ENCODE data around the gene ALG8.
"Not testable (repeated sequence)": the region's sequence is repeated elsewhere in the genome, so short reads cannot be mapped to it uniquely, and the experiment has no call there.

The ALG8 gene

DNA sequence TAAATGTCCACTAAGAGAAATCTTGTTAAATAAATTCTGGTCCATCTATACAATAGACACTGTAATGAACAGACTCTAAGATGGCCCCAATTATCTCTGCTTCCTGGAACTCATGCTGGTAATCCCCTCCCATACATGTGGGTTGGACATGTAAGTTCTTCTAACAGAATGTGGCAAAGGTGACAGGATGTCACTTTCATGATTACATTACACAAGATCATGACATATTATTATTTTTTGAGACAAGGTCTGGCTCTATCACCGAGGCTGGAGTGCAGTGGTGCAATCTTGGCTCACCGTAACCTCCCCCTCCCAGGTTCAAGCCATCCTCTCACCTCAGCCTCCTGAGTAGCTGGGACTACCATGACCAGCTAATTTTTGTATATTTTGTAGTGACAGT, 45.2 kb downstream of the ALG8 start:
- Histone ChIP-seq H3K27ac (ENCODE audit: low read depth, low read length) (no peak overlapping the region), H3K9ac (ENCODE audit: low read length) (no peak overlapping the region), H3K79me1 (ENCODE audit: low read length) (no peaks in the 10 kb centered on the region), H3K23ac (ENCODE audit: low read length) (no peak overlapping the region), H2BK15ac (replicated peaks; ENCODE audit: low read depth) (no peak overlapping the region), H4K5ac (ENCODE audit: low read length) (no peak overlapping the region), H3K27me3 (ENCODE audit: insufficient read depth, low read length, poor library complexity) (no peaks in the 10 kb centered on the region), H3K4me1 (ENCODE audit: control insufficient read depth, low read depth, low read length) (no peaks in the 10 kb centered on the region), H3K56ac (ENCODE audit: low read length) (no peak overlapping the region), H2AK5ac (ENCODE audit: low read length) (no peak overlapping the region), H3K4ac (ENCODE audit: low read depth, low read length) (no peak overlapping the region), H3K36me3 (ENCODE audit: control insufficient read depth, insufficient read depth, low read length) (peaks cover 1% of the 10 kb centered on the region), H3K79me2 (ENCODE audit: control insufficient read depth, insufficient read depth, low read length) (no peaks in the 10 kb centered on the region), H4K8ac (ENCODE audit: low read depth, low read length) (no peak overlapping the region), H3K4me3 (ENCODE audit: low read length) (no peak overlapping the region), H2BK5ac (ENCODE audit: low read length) (no peak overlapping the region), H2BK120ac (ENCODE audit: low read depth, low read length) (no peak overlapping the region), H3K4me2 (ENCODE audit: low read length) (no peak overlapping the region), H3K18ac (ENCODE audit: low read length) (no peak overlapping the region)
- no peak for DNase-seq
- WGBS (ENCODE audit: extremely low coverage, insufficient coverage, low lambda C conversion rate): no CpG with 5 or more reads among the region's 2 CpGs

DNA sequence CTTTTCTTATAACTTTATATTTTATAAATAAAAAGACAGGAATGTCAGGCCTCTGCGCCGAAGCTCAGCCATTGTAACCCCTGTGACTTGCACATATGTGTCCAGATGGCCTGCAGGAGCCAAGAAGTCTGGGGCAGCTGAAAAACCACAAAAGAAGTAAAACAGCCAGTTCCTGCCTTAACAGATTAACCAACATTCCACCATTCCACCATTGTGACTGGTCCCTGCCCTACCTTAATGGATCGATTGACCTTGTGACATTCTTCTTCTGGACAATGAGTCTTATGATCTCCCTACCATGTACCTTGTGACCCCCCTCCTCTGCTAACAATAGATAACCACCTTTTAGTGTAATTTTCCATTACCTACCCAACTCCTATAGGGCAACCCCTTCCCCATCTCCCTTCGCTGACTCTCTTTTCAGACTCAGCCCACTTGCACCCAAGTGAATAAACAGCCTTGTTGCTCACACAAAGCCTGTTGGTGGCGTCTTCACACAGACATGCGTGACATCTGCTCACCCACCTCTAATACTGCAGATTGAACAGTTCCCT, 52.8 kb downstream of the ALG8 start:
- H3K56ac ChIP-seq (ENCODE audit: low read length); H3K27me3 ChIP-seq (ENCODE audit: insufficient read depth, low read length, poor library complexity); H3K4me3 ChIP-seq (ENCODE audit: low read length); H3K4me2 ChIP-seq (ENCODE audit: low read length); H3K9ac ChIP-seq (ENCODE audit: low read length); H3K79me1 ChIP-seq (ENCODE audit: low read length); H3K27ac ChIP-seq (ENCODE audit: low read depth, low read length); H2BK15ac ChIP-seq (replicated peaks; ENCODE audit: low read depth); H2BK120ac ChIP-seq (ENCODE audit: low read depth, low read length); DNase-seq; H3K4ac ChIP-seq (ENCODE audit: low read depth, low read length); H3K36me3 ChIP-seq (ENCODE audit: control insufficient read depth, insufficient read depth, low read length); H4K5ac ChIP-seq (ENCODE audit: low read length); H4K8ac ChIP-seq (ENCODE audit: low read depth, low read length); H3K23ac ChIP-seq (ENCODE audit: low read length); H3K4me1 ChIP-seq (ENCODE audit: control insufficient read depth, low read depth, low read length); H3K79me2 ChIP-seq (ENCODE audit: control insufficient read depth, insufficient read depth, low read length); H2AK5ac ChIP-seq (ENCODE audit: low read length); H2BK5ac ChIP-seq (ENCODE audit: low read length); H3K18ac ChIP-seq (ENCODE audit: low read length): not testable (repeated sequence)
- WGBS (ENCODE audit: extremely low coverage, insufficient coverage, low lambda C conversion rate): no CpG with 5 or more reads among the region's 6 CpGs

DNA sequence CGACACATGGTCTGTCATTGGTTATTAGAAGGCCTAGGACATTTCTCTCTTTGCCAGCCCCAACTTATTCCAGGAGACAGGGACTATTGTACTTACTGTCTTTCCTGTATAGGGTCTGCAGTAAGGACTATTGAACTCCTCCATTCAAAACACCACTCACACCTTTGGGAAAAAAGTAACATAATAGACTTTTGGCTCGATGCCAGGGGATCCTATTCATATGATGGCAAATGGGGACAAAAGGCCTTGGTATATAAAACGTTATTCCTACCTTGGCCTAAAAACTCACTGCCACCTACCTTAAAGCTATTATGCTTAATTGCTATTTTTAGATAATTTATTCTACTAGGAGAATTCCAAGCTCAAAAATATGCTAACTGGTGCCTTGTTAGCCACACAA, 53.5 kb downstream of the ALG8 start:
- Histone ChIP-seq H3K79me2 (ENCODE audit: control insufficient read depth, insufficient read depth, low read length) (no peaks in the 10 kb centered on the region), H2BK120ac (ENCODE audit: low read depth, low read length) (no peak overlapping the region), H3K18ac (ENCODE audit: low read length) (no peak overlapping the region), H3K23ac (ENCODE audit: low read length) (no peak overlapping the region), H3K56ac (ENCODE audit: low read length) (no peak overlapping the region), H3K4ac (ENCODE audit: low read depth, low read length) (no peak overlapping the region), H3K9ac (ENCODE audit: low read length) (no peak overlapping the region), H3K27ac (ENCODE audit: low read depth, low read length) (no peak overlapping the region), H2BK15ac (replicated peaks; ENCODE audit: low read depth) (no peak overlapping the region), H3K4me1 (ENCODE audit: control insufficient read depth, low read depth, low read length) (no peaks in the 10 kb centered on the region), H4K8ac (ENCODE audit: low read depth, low read length) (no peak overlapping the region), H4K5ac (ENCODE audit: low read length) (no peak overlapping the region), H2AK5ac (ENCODE audit: low read length) (no peak overlapping the region), H2BK5ac (ENCODE audit: low read length) (no peak overlapping the region), H3K79me1 (ENCODE audit: low read length) (no peaks in the 10 kb centered on the region), H3K27me3 (ENCODE audit: insufficient read depth, low read length, poor library complexity) (no peaks in the 10 kb centered on the region), H3K4me2 (ENCODE audit: low read length) (no peak overlapping the region), H3K36me3 (ENCODE audit: control insufficient read depth, insufficient read depth, low read length) (no peaks in the 10 kb centered on the region), H3K4me3 (ENCODE audit: low read length) (no peak overlapping the region)
- WGBS (ENCODE audit: extremely low coverage, insufficient coverage, low lambda C conversion rate): no CpG with 5 or more reads among the region's 3 CpGs
- DNase-seq: no peak

DNA sequence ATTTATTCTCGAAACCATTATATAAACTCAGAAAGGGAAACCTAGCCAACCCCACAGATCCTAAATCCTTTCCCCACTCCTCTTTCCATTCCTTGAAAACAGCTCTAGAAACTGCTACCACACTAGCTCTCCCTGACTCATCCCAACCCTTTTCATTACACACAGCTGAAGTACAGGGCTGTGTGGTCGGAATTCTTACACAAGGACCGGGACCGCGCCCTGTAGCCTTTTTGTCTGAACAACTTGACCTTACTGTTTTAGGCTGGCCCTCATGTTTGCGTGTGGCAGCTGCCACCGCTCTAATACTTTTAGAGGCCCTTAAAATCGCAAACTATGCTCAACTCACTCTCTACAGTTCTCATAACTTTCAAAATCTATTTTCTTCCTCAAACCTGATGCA, 54.9 kb downstream of the ALG8 start:
- not testable (repeated sequence) for H3K79me2 ChIP-seq (ENCODE audit: control insufficient read depth, insufficient read depth, low read length); DNase-seq; H2BK15ac ChIP-seq (replicated peaks; ENCODE audit: low read depth); H3K18ac ChIP-seq (ENCODE audit: low read length); H3K4me3 ChIP-seq (ENCODE audit: low read length); H4K5ac ChIP-seq (ENCODE audit: low read length); H3K36me3 ChIP-seq (ENCODE audit: control insufficient read depth, insufficient read depth, low read length); H3K4ac ChIP-seq (ENCODE audit: low read depth, low read length); H3K79me1 ChIP-seq (ENCODE audit: low read length); H3K23ac ChIP-seq (ENCODE audit: low read length); H3K27ac ChIP-seq (ENCODE audit: low read depth, low read length); H3K27me3 ChIP-seq (ENCODE audit: insufficient read depth, low read length, poor library complexity); H2BK120ac ChIP-seq (ENCODE audit: low read depth, low read length); H4K8ac ChIP-seq (ENCODE audit: low read depth, low read length); H3K56ac ChIP-seq (ENCODE audit: low read length); H3K9ac ChIP-seq (ENCODE audit: low read length); H3K4me1 ChIP-seq (ENCODE audit: control insufficient read depth, low read depth, low read length); H2AK5ac ChIP-seq (ENCODE audit: low read length); H3K4me2 ChIP-seq (ENCODE audit: low read length); H2BK5ac ChIP-seq (ENCODE audit: low read length)
- no CpG with 5 or more reads among the region's 8 CpGs for WGBS (ENCODE audit: extremely low coverage, insufficient coverage, low lambda C conversion rate)

DNA sequence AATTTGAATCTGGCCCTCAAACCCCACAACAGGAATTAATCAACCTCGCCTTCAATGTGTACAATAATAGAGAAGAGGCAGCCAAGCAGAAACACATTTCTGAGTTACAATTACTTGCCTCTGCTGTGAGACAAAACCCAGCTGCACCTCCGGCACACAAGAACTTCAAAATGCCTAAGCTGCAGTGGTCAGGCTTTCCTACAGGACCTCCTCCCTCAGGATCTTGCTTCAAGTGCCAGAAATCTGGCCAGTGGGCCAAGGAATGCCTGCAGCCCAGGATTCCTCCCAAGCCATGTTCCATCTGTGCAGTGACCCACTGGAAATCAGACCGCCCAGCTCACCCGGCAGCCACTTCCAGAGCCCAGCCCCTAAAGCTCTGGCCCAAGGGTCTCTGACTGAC, 56.4 kb downstream of the ALG8 start:
- no peak overlapping the region for H3K9ac ChIP-seq (ENCODE audit: low read length)
- H3K18ac ChIP-seq (ENCODE audit: low read length): no peak overlapping the region
- H2BK120ac ChIP-seq (ENCODE audit: low read depth, low read length): no peak overlapping the region
- H3K56ac ChIP-seq (ENCODE audit: low read length): no peak overlapping the region
- no peaks in the 10 kb centered on the region for H3K4me1 ChIP-seq (ENCODE audit: control insufficient read depth, low read depth, low read length)
- no peak overlapping the region for H2BK15ac ChIP-seq (replicated peaks; ENCODE audit: low read depth)
- no peaks in the 10 kb centered on the region for H3K36me3 ChIP-seq (ENCODE audit: control insufficient read depth, insufficient read depth, low read length)
- H3K4me3 ChIP-seq (ENCODE audit: low read length): no peak overlapping the region
- peaks cover 9% of the 10 kb centered on the region for H3K79me1 ChIP-seq (ENCODE audit: low read length)
- DNase-seq: no peak
- H4K8ac ChIP-seq (ENCODE audit: low read depth, low read length): no peak overlapping the region
- H3K23ac ChIP-seq (ENCODE audit: low read length): no peak overlapping the region
- no peak overlapping the region for H3K27ac ChIP-seq (ENCODE audit: low read depth, low read length)
- H3K4ac ChIP-seq (ENCODE audit: low read depth, low read length): no peak overlapping the region
- H2AK5ac ChIP-seq (ENCODE audit: low read length): no peak overlapping the region
- no peaks in the 10 kb centered on the region for H3K27me3 ChIP-seq (ENCODE audit: insufficient read depth, low read length, poor library complexity)
- no CpG with 5 or more reads among the region's 4 CpGs for WGBS (ENCODE audit: extremely low coverage, insufficient coverage, low lambda C conversion rate)
- no peak overlapping the region for H3K4me2 ChIP-seq (ENCODE audit: low read length)
- no peak overlapping the region for H2BK5ac ChIP-seq (ENCODE audit: low read length)
- H3K79me2 ChIP-seq (ENCODE audit: control insufficient read depth, insufficient read depth, low read length): peaks cover 15% of the 10 kb centered on the region
- H4K5ac ChIP-seq (ENCODE audit: low read length): no peak overlapping the region

DNA sequence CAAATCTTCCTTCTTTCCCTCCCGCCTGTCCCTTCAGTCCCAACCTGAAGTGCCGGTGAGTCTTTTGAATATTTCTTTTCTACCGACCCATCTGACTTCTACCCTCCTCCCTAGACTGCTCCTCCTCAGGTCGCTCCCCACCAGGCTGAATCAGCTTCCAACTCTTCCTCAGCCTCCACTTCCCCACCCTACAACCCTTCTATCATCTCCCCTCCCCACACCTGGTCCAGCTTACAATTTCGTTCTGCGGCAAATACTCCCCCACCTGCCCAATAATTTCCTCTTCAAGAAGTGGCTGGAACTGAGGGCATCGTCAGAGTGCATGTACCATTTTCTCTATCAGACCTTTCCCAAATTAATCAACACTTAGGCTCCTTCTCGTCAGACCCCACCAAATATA, 57.3 kb downstream of the ALG8 start:
- no peak overlapping the region for H3K4me2 ChIP-seq (ENCODE audit: low read length)
- DNase-seq: no peak
- H3K4me1 ChIP-seq (ENCODE audit: control insufficient read depth, low read depth, low read length): no peaks in the 10 kb centered on the region
- H3K23ac ChIP-seq (ENCODE audit: low read length): no peak overlapping the region
- peaks cover 22% of the 10 kb centered on the region for H3K79me2 ChIP-seq (ENCODE audit: control insufficient read depth, insufficient read depth, low read length)
- H3K27me3 ChIP-seq (ENCODE audit: insufficient read depth, low read length, poor library complexity): no peaks in the 10 kb centered on the region
- H2AK5ac ChIP-seq (ENCODE audit: low read length): no peak overlapping the region
- H2BK15ac ChIP-seq (replicated peaks; ENCODE audit: low read depth): no peak overlapping the region
- H3K18ac ChIP-seq (ENCODE audit: low read length): no peak overlapping the region
- H3K4ac ChIP-seq (ENCODE audit: low read depth, low read length): no peak overlapping the region
- peaks cover 12% of the 10 kb centered on the region for H3K79me1 ChIP-seq (ENCODE audit: low read length)
- H3K4me3 ChIP-seq (ENCODE audit: low read length): no peak overlapping the region
- no peak overlapping the region for H2BK5ac ChIP-seq (ENCODE audit: low read length)
- no peak overlapping the region for H4K8ac ChIP-seq (ENCODE audit: low read depth, low read length)
- H3K27ac ChIP-seq (ENCODE audit: low read depth, low read length): no peak overlapping the region
- H3K9ac ChIP-seq (ENCODE audit: low read length): no peak overlapping the region
- H4K5ac ChIP-seq (ENCODE audit: low read length): no peak overlapping the region
- no CpG with 5 or more reads among the region's 8 CpGs for WGBS (ENCODE audit: extremely low coverage, insufficient coverage, low lambda C conversion rate)
- no peak overlapping the region for H2BK120ac ChIP-seq (ENCODE audit: low read depth, low read length)
- H3K36me3 ChIP-seq (ENCODE audit: control insufficient read depth, insufficient read depth, low read length): no peaks in the 10 kb centered on the region
- H3K56ac ChIP-seq (ENCODE audit: low read length): no peak overlapping the region

Measured in mesendoderm (in vitro differentiated cells).